WTC11 (cell line): ENCODE results near the gene NNT. TPM values are rescaled to one million over a fixed set of nuclear protein-coding genes. Genes with fewer than 3 reads are reported as not detected.

ENCODE experiments used
- ATAC-seq: fragments of 200-7000 bp; cut with Tn5 transposase; 2 replicates; pipeline ENCODE4 v1.10.0; 2021; ENCODE audit warnings: mild to moderate bottlenecking, moderate library complexity
- CTCF ChIA-PET: fragments of 300-600 bp; sonication (Branson Sonifier 250); formaldehyde crosslinking; loops from one replicate; lab custom pipeline; 2021; ENCODE audit warnings: antibody characterized with exemption; lab: Charles Lee
- POLR2A ChIA-PET: fragments of 350-600 bp; sonication (Branson Sonifier 250); formaldehyde crosslinking; loops from one replicate; lab custom pipeline; 2021; ENCODE audit warnings: antibody characterized with exemption; lab: Charles Lee
- DNase-seq: peaks from one replicate; pipeline ENCODE4 v3.0.0; 2021; ENCODE audit warnings: low spot score
- H3K27ac Mint-ChIP-seq: 2 replicates; pipeline ENCODE4 v1.8.0; 2021; ENCODE audit warnings: mixed read lengths
- H3K27me3 Mint-ChIP-seq: 2 replicates; pipeline ENCODE4 v1.8.0; 2021; ENCODE audit warnings: low read depth, mild to moderate bottlenecking, moderate library complexity, mixed read lengths
- H3K36me3 Mint-ChIP-seq: 2 replicates; pipeline ENCODE4 v1.8.0; 2021; ENCODE audit warnings: mixed read lengths
- H3K4me1 Mint-ChIP-seq: 2 replicates; pipeline ENCODE4 v1.8.0; 2022; ENCODE audit warnings: mixed read lengths
- H3K4me3 Mint-ChIP-seq: 2 replicates; pipeline ENCODE4 v1.8.0; 2021; ENCODE audit warnings: mild to moderate bottlenecking, moderate library complexity, mixed read lengths
- H3K9me3 Mint-ChIP-seq: 2 replicates; pipeline ENCODE4 v1.8.0; 2021; ENCODE audit warnings: mixed read lengths
- ESRRA ChIP-seq: sonication (generic); formaldehyde crosslinking; IDR thresholded peaks from 2 replicates; pipeline ENCODE4 v1.8.1; 2022; ENCODE audit warnings: mild to moderate bottlenecking, missing genetic modification reagents, borderline replicate concordance
- KAT7 ChIP-seq: sonication (generic); formaldehyde crosslinking; IDR thresholded peaks from 2 replicates; pipeline ENCODE4 v1.8.1; 2023; ENCODE audit warnings: missing genetic modification reagents, mild to moderate bottlenecking, borderline replicate concordance
- MAX ChIP-seq: sonication (generic); formaldehyde crosslinking; IDR thresholded peaks from 2 replicates; pipeline ENCODE4 v1.8.0; 2022; ENCODE audit warnings: mild to moderate bottlenecking, missing genetic modification reagents
- NR2C2 ChIP-seq: sonication (generic); formaldehyde crosslinking; IDR thresholded peaks from 2 replicates; pipeline ENCODE4 v1.8.0; 2022; ENCODE audit warnings: mild to moderate bottlenecking, missing genetic modification reagents
- PRDM15 ChIP-seq: sonication (generic); formaldehyde crosslinking; IDR thresholded peaks from 2 replicates; pipeline ENCODE4 v1.8.0; 2022; ENCODE audit warnings: missing genetic modification reagents
- STAT6 ChIP-seq: sonication (generic); formaldehyde crosslinking; conservative IDR thresholded peaks from 2 replicates; pipeline ENCODE4 v1.8.1; 2023; ENCODE audit warnings: mild to moderate bottlenecking, low read depth, missing genetic modification reagents, moderate library complexity
- ZNF121 ChIP-seq: sonication (generic); formaldehyde crosslinking; IDR thresholded peaks from 2 replicates; pipeline ENCODE4 v1.8.0; 2023; ENCODE audit warnings: missing genetic modification reagents
- total RNA-seq: library from RNA; stranded (reverse); gene quantifications from 3 replicates; pipeline ENCODE4 v1.2.3, GENCODE V29; 2021

NNT gene
- total RNA-seq, 1 experiment from 2014 or later = 37.6 TPM

- TF ChIP-seq PRDM15 (CRISPR knock-in tag) = no peak
These were observed 1.3 kb upstream of the NNT start (continued) for GRCh38 chr5:43601454-43602260.

- peak; percentile 24 for DNase-seq
- peak; percentile 2; the same call in 1 of the 2 replicates for ATAC-seq
- Mint-ChIP-seq H3K4me1 (peaks cover 45% of the 10 kb centered on the region), H3K36me3 (peaks cover 19% of the 10 kb centered on the region), H3K27me3 (no peaks in the 10 kb centered on the region), H3K9me3 (peaks cover 19% of the 10 kb centered on the region), H3K4me3 (peak overlapping the region; percentile 74), H3K27ac (no peak overlapping the region)
- TF ChIP-seq NR2C2 (CRISPR knock-in tag) = no peak; the same call in 1 of the 2 replicates
- TF ChIP-seq ESRRA (CRISPR knock-in tag) = 0 out of 2 replicates have a peak, but pooled peaks have one; percentile 56
- TF ChIP-seq KAT7 = 0 out of 2 replicates have a peak, but pooled peaks have one; percentile 14
- peak; percentile 34; the same call in 1 of the 2 replicates for TF ChIP-seq MAX (CRISPR knock-in tag)
- POLR2A ChIA-PET = interaction anchor here (1.2 to 1.9 kb wide), 2 partner anchors 47 to 120 kb away, joined by 6 to 9 read pairs; partner anchors contain the start of gene TMEM267
- CTCF ChIA-PET = interaction anchor here (1.2 to 2.2 kb wide), 3 partner anchors 12 to 28 kb away, joined by 3 to 18 read pairs (median 5); no protein-coding TSS in a partner anchor
These were observed 601 bp downstream of the NNT start for GRCh38 chr5:43603344-43604217.

GRCh38 chr5:43604699-43605098, 1.7 kb downstream of the NNT start:
- H3K4me3 Mint-ChIP-seq = peak overlapping the region; percentile 74; the same call in 1 of the 2 replicates
- POLR2A ChIA-PET = no interaction called here
- no peak for ATAC-seq

More at GRCh38 chr5:43604699-43605098, 1.7 kb downstream of the NNT start:
- no peak for DNase-seq
- Mint-ChIP-seq H3K36me3 (peaks cover 19% of the 10 kb centered on the region), H3K27ac (no peak overlapping the region), H3K4me1 (peaks cover 40% of the 10 kb centered on the region), H3K27me3 (no peaks in the 10 kb centered on the region), H3K9me3 (peaks cover 19% of the 10 kb centered on the region)
- CTCF ChIA-PET = interaction anchor here (0.6 kb wide), 1 partner anchor 27 kb away, joined by 3 read pairs; no protein-coding TSS in a partner anchor
- TF ChIP-seq ZNF121 (CRISPR knock-in tag) (0 out of 2 replicates have a peak, but pooled peaks have one; percentile 25), STAT6 (no peak)
